OCI-LY1 (cell line): ENCODE measurements around the gene MINDY1.

ENCODE experiments used
- H2AFZ ChIP-seq: fragments of 200-600 bp; sonication (generic), shearing (Covaris generic); 2 replicates; pipeline ENCODE4 v1.6.0; 2014; ENCODE audit warnings: antibody characterized with exemption, mild to moderate bottlenecking, low read length
- H3F3A ChIP-seq: fragments of 200-600 bp; sonication (generic), shearing (Covaris generic); 2 replicates; pipeline ENCODE4 v1.6.0; 2014; ENCODE audit warnings: mild to moderate bottlenecking, antibody characterized with exemption, low read length, moderate library complexity; ENCODE audit not compliant: insufficient read depth
- H3K27ac ChIP-seq: fragments of 200-600 bp; sonication (generic); 2 replicates; pipeline ENCODE4 v1.5.1; 2014; ENCODE audit warnings: low read length, mixed run types, mild to moderate bottlenecking, low read depth; ENCODE audit not compliant: poor library complexity, severe bottlenecking
- H3K27me3 ChIP-seq: fragments of 200-600 bp; sonication (generic); 2 replicates; pipeline ENCODE4 v1.6.0; 2014; ENCODE audit warnings: antibody characterized with exemption, mild to moderate bottlenecking, low read length, moderate library complexity; ENCODE audit not compliant: insufficient read depth
- H3K36me3 ChIP-seq: fragments of 200-600 bp; sonication (generic); 2 replicates; pipeline ENCODE4 v1.6.1; 2014; ENCODE audit warnings: mild to moderate bottlenecking, antibody characterized with exemption, low read length, moderate library complexity, mixed read lengths; ENCODE audit not compliant: insufficient read depth
- H3K4me1 ChIP-seq: fragments of 200-600 bp; sonication (generic); 2 replicates; pipeline ENCODE4 v1.5.1; 2014; ENCODE audit warnings: mild to moderate bottlenecking, low read length, moderate library complexity; ENCODE audit not compliant: insufficient read depth, severe bottlenecking
- H3K4me2 ChIP-seq: fragments of 200-600 bp; sonication (generic), shearing (Covaris generic); 2 replicates; pipeline ENCODE4 v1.6.1; 2014; ENCODE audit warnings: low read length
- H3K4me3 ChIP-seq: fragments of 200-600 bp; sonication (generic); 2 replicates; pipeline ENCODE4 v1.5.1; 2014; ENCODE audit warnings: low read length, low read depth, mild to moderate bottlenecking, mixed read lengths; ENCODE audit not compliant: poor library complexity, severe bottlenecking
- H3K79me2 ChIP-seq: fragments of 200-600 bp; shearing (Covaris generic); 2 replicates; pipeline ENCODE4 v1.6.1; 2016; ENCODE audit warnings: mixed run types, low read length, mixed read lengths; ENCODE audit not compliant: insufficient read depth
- H3K9ac ChIP-seq: fragments of 200-600 bp; sonication (generic), shearing (Covaris generic); 2 replicates; pipeline ENCODE4 v1.6.1; 2014; ENCODE audit warnings: mild to moderate bottlenecking, low read length, mixed read lengths
- H3K9me2 ChIP-seq: fragments of 200-600 bp; sonication (generic), shearing (Covaris generic); 2 replicates; pipeline ENCODE4 v1.6.1; 2014; ENCODE audit warnings: low read depth, mild to moderate bottlenecking, low read length, mixed read lengths
- H3K9me3 ChIP-seq: fragments of 200-600 bp; shearing (Covaris generic); 2 replicates; pipeline ENCODE4 v1.6.1; 2014; ENCODE audit warnings: low read length, mixed read lengths
- H4K20me1 ChIP-seq: fragments of 200-600 bp; sonication (generic), shearing (Covaris generic); 2 replicates; pipeline ENCODE4 v1.6.0; 2016; ENCODE audit warnings: mild to moderate bottlenecking, low read length; ENCODE audit not compliant: insufficient read depth
- EZH2 ChIP-seq: fragments of 200-600 bp; sonication (generic), shearing (Covaris generic); IDR thresholded peaks from 2 replicates; pipeline ENCODE4 v1.8.0; 2017; ENCODE audit warnings: borderline replicate concordance, mixed run types, mild to moderate bottlenecking, antibody characterized with exemption, low read length, moderate library complexity, mixed read lengths
- TF ChIP-seq, protein P1 (sequence below): fragments of 200-600 bp; sonication (generic), shearing (Covaris generic); IDR thresholded peaks from 2 replicates; pipeline ENCODE4 v1.5.1; 2017; ENCODE audit warnings: mild to moderate bottlenecking, antibody characterized with exemption, low read length, moderate library complexity, mixed read lengths

The MINDY1 gene

DNA sequence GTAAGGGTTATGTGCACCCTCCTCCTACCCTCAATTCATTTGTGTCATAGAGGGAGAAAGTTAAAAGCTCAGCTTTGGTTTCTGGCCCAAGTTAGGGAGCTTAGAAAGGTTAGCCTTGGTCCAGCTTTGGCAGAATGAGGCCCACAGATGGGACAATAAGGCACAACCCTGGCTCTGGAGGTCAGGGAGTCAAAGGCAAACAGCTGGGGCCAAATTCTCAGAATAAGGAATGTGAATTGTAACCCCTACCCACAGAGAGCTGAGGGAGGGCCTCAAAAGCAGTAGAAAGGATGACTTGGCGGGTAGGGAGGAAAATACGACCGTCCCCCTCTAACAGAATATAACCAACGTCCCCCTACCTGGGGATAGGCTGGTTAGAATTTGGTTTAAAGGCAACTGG lies 41.1 kb downstream of the MINDY1 start:
- H3K36me3 ChIP-seq, result peaks cover 82% of the 10 kb centered on the region
- no peaks in the 10 kb centered on the region for H3K9me3 ChIP-seq
- TF ChIP-seq, protein P1, sequence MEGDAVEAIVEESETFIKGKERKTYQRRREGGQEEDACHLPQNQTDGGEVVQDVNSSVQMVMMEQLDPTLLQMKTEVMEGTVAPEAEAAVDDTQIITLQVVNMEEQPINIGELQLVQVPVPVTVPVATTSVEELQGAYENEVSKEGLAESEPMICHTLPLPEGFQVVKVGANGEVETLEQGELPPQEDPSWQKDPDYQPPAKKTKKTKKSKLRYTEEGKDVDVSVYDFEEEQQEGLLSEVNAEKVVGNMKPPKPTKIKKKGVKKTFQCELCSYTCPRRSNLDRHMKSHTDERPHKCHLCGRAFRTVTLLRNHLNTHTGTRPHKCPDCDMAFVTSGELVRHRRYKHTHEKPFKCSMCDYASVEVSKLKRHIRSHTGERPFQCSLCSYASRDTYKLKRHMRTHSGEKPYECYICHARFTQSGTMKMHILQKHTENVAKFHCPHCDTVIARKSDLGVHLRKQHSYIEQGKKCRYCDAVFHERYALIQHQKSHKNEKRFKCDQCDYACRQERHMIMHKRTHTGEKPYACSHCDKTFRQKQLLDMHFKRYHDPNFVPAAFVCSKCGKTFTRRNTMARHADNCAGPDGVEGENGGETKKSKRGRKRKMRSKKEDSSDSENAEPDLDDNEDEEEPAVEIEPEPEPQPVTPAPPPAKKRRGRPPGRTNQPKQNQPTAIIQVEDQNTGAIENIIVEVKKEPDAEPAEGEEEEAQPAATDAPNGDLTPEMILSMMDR, result no peak
- no peak for TF ChIP-seq EZH2
- H3K4me2 ChIP-seq, result no peak overlapping the region
- H3F3A ChIP-seq, result no peaks in the 10 kb centered on the region
- no peaks in the 10 kb centered on the region for H3K79me2 ChIP-seq
- H3K9me2 ChIP-seq, result no peaks in the 10 kb centered on the region
- H3K9ac ChIP-seq, result no peak overlapping the region
- no peak overlapping the region for H3K27ac ChIP-seq
- H2AFZ ChIP-seq, result no peak overlapping the region
- no peaks in the 10 kb centered on the region for H3K4me1 ChIP-seq
- H3K27me3 ChIP-seq, result no peaks in the 10 kb centered on the region
- no peak overlapping the region for H3K4me3 ChIP-seq
- no peaks in the 10 kb centered on the region for H4K20me1 ChIP-seq

DNA sequence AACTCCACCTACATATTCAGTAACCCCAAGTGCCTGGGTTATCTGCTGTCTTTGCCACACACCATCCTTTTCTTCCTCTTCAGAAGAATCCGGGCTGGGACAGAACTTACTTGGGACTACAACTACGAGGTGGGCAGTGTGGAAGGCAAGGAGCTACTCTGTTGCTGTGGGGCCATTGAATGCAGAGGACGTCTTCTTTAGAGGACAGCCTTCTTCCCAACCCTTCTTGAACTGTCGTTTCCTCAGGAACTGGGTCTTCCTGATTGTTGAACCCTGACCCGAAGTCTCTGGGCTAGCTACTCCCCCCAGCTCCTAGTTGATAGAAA lies 42.6 kb downstream of the MINDY1 start:
- H3F3A ChIP-seq, result no peaks in the 10 kb centered on the region
- no peaks in the 10 kb centered on the region for H3K4me1 ChIP-seq
- no peak overlapping the region for H3K27ac ChIP-seq
- no peak overlapping the region for H3K4me2 ChIP-seq
- no peaks in the 10 kb centered on the region for H3K27me3 ChIP-seq
- no peak overlapping the region for H3K9ac ChIP-seq
- H2AFZ ChIP-seq, result no peak overlapping the region
- H3K9me3 ChIP-seq, result no peaks in the 10 kb centered on the region
- TF ChIP-seq, protein P1, result no peak
- TF ChIP-seq EZH2, result no peak
- H3K36me3 ChIP-seq, result peaks cover 97% of the 10 kb centered on the region
- no peaks in the 10 kb centered on the region for H3K9me2 ChIP-seq
- H3K4me3 ChIP-seq, result no peak overlapping the region
- H4K20me1 ChIP-seq, result no peaks in the 10 kb centered on the region
- no peaks in the 10 kb centered on the region for H3K79me2 ChIP-seq

DNA sequence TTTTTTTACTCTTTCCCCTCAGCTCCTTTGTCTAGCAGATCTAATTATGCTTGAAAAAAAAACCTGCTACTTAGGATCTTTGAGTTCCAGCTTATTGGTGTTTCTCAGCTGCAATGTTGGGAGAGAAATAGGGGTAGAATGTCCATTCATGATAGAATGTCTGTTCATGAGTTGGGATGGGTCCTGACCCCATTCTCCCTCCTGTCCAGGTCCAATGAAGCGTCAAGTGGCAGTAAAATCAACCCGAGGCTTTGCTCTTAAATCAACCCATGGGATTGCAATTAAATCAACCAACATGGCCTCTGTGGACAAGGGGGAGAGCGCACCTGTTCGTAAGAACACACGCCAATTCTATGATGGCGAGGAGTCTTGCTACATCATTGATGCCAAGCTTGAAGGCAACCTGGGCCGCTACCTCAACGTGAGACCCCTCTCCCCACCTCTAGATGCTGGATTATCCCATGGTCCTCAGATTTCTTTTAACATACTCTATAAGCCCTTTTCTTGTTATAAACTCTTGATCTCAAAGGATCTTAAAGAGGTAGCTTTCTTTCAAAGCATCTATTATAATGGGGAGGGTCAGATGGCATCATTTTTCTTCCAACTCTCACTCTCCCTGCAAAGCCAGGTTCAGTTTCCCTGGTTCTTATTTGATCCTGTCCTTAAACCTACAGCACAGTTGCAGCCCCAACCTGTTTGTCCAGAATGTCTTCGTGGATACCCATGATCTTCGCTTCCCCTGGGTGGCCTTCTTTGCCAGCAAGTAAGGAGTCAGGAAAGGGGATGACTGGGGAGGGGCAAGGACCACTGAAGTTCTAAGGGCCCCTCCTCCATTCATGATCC lies 43.2 kb downstream of the MINDY1 start:
- Histone ChIP-seq H3K36me3 (peaks cover 98% of the 10 kb centered on the region), H3K27ac (no peak overlapping the region), H2AFZ (no peak overlapping the region)

More for the DNA sequence above, 43.2 kb downstream of the MINDY1 start:
- Histone ChIP-seq H3K4me2 (no peak overlapping the region), H3F3A (no peaks in the 10 kb centered on the region), H3K9me2 (no peaks in the 10 kb centered on the region), H3K27me3 (no peaks in the 10 kb centered on the region), H3K9ac (no peak overlapping the region), H3K4me3 (no peak overlapping the region), H3K4me1 (no peaks in the 10 kb centered on the region), H3K9me3 (no peaks in the 10 kb centered on the region), H3K79me2 (no peaks in the 10 kb centered on the region), H4K20me1 (no peaks in the 10 kb centered on the region)
- TF ChIP-seq, protein P1, result no peak
- TF ChIP-seq EZH2, result no peak
